GM19099 (cell line): Measurements from ENCODE around the gene RNF32.

Experiments used
- POLR2A ChIP-seq: IDR thresholded peaks from 3 replicates; pipeline ENCODE4 v1.6.1; 2011; ENCODE audit warnings: low read depth; ENCODE audit not compliant: insufficient read length; ENCODE audit errors: extremely low read depth

RNF32 gene

GRCh38 chr7:156655983-156656382 lies 15.4 kb downstream of the RNF32 start:
- TF ChIP-seq POLR2A, result no peak

GRCh38 chr7:156656598-156656997 lies 16.0 kb downstream of the RNF32 start:
- no peak for TF ChIP-seq POLR2A

GRCh38 chr7:156657681-156658080 lies 17.1 kb downstream of the RNF32 start:
- TF ChIP-seq POLR2A, result no peak

- no peak for TF ChIP-seq POLR2A
These were observed 18.6 kb downstream of the RNF32 start for GRCh38 chr7:156659203-156659602.

- TF ChIP-seq POLR2A, result no peak
These were observed 19.4 kb downstream of the RNF32 start for GRCh38 chr7:156659961-156660360.

- TF ChIP-seq POLR2A, result no peak
These were observed 21.1 kb downstream of the RNF32 start for GRCh38 chr7:156661637-156662036.

- TF ChIP-seq POLR2A, result no peak
These were observed 21.7 kb downstream of the RNF32 start for GRCh38 chr7:156662277-156662676.

- TF ChIP-seq POLR2A, result no peak
These were observed 24.5 kb downstream of the RNF32 start for GRCh38 chr7:156665101-156665500.

GRCh38 chr7:156666368-156667109 lies 26.0 kb downstream of the RNF32 start:
- TF ChIP-seq POLR2A, result no peak

GRCh38 chr7:156667110-156667426 lies 26.5 kb downstream of the RNF32 start:
- no peak for TF ChIP-seq POLR2A

GRCh38 chr7:156668130-156668741 lies 27.7 kb downstream of the RNF32 start:
- TF ChIP-seq POLR2A, result no peak

- TF ChIP-seq POLR2A, result no peak
These were observed 28.7 kb downstream of the RNF32 start for GRCh38 chr7:156669035-156669828.

GRCh38 chr7:156673454-156673853 lies 32.9 kb downstream of the RNF32 start:
- no peak for TF ChIP-seq POLR2A

GRCh38 chr7:156673902-156674301 lies 33.3 kb downstream of the RNF32 start:
- TF ChIP-seq POLR2A, result no peak

- no peak for TF ChIP-seq POLR2A
These were observed 35.1 kb downstream of the RNF32 start for GRCh38 chr7:156675721-156676120.

- TF ChIP-seq POLR2A, result no peak
These were observed 35.7 kb downstream of the RNF32 start for GRCh38 chr7:156676263-156676662.
